HG02759 (cell line): Measurements from ENCODE around the gene MNT.

Source experiments
- ATAC-seq: cut with Tn5 transposase; IDR thresholded peaks from one replicate; pipeline ENCODE4 v1.9.1; 2021; ENCODE audit warnings: mild to moderate bottlenecking, moderate library complexity; ENCODE audit not compliant: unreplicated experiment

The MNT gene

DNA sequence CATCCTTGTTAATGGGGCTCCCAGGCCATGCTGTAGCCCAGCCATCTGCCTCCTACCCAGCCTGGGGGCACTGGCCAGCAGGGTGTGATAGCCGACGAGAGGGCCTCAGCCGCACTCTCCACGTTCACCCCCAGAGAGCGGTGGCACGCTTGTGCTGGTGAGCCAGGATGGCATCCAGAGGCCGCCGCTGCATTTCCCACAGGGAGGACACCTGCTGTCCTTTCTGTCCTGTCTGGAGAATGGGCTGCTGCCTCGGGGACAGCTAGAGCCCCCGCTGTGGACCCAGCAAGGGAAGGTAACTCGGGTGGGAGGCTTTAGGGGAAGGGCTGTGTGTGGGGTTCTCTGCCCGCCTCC, 36.1 kb downstream of the MNT start:
- no peak for ATAC-seq

- no peak for ATAC-seq
These were observed 36.8 kb downstream of the MNT start for GRCh38 chr17:2363851-2364762.

- ATAC-seq, result no peak
These were observed 37.5 kb downstream of the MNT start for GRCh38 chr17:2363318-2363717.

DNA sequence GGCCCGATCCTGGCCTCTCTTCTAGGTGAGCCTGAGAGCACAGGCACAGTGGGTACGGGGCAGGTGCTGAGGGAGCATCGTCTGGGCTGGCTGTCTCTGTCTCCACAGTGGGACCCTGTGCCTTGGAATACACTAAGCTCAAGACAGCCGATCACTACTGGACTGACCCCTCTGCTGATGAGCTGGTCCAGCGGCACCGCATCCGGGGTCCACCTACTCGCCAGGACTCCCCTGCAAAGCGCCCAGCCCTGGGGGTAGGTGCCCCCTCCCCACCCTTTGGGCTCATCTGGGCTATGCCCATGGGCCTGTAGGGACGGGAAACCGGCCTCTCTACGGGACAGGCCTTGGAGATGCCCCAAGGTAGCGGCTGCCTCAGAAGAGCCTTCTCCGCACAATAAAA, 38.0 kb downstream of the MNT start:
- ATAC-seq, result no peak

- ATAC-seq, result no peak
These were observed 38.4 kb downstream of the MNT start for GRCh38 chr17:2362416-2362815.

GRCh38 chr17:2362016-2362415, 38.8 kb downstream of the MNT start:
- ATAC-seq, result no peak

DNA sequence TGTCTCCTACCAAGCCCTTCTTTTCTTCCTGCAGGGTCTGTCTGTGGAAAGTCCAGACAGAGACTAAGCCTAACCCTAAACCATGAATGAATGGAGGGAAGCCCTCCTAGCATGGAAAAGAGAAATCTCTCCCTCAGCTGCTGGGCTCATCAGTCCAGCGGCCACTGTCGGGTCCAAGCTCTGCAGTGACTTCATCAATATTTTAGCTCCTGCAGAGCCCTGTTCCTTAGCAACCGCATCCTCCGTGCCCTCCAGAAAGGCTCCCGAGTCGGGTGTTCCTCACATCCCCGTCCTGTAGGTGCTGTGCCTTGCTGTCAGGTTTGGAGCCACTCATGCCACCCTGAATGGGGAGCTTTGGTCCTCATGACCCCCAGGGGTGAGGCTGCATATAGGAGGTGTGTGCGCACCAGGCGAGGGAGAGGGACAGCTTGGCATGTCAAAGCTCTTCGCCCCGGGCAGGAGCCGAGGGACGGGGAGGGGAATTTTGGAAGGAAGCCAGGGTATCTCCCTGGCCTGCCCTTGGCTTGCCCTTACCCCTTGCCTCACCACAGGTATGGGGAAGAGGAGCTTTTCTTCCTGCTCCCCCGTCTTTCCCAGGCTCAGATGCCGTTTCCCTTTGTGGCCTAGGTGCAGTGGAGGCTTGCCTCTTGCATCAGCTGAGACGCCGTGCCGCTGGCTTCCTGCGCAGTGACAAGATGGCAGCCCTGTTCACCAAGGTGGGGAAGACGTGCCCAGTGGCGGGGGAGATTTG, 39.7 kb downstream of the MNT start:
- no peak for ATAC-seq

DNA sequence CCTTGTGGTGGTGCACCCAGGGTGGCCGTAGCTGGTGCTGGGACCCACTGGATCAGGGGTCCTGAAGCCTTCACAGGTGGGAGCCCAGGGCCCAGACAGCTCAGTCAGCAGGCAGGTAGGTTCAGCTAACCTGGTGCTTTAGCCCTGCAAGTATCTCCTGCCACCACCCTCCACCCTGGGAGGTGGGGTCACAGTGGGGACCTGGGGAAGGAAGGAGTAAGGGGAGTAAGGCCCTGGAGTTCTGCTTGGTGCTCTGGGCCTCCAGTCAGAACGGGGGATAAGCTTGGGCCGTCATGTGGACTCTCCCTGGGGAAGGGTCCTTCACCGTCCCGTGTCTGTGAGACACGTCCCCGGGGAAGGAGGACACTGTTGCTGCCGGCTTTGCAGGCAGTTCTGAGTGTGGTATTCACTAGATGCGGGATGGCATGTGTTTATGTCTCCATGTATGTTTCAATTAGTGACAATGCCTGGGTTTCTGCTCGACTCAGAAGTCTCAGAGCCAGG, 42.9 kb downstream of the MNT start:
- no peak for ATAC-seq

DNA sequence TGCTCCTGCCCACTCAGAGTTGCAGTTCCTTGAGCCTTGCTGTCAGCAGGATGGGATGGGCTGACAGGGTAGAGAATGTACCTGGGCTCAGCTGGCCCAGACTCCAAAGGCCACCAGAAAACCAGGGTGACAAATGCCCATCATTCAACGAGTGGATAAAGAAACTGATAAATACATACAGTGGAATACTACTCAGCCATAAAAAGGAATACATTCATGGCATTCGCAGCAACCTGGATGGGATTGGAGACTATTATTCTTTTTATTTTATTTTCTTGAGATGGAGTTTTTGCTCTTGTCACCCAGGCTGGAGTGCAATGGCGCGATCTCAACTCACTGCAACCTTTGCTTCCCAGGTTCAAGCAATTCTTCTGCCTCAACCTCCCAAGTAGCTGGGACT, 43.6 kb downstream of the MNT start:
- ATAC-seq, result no peak

DNA sequence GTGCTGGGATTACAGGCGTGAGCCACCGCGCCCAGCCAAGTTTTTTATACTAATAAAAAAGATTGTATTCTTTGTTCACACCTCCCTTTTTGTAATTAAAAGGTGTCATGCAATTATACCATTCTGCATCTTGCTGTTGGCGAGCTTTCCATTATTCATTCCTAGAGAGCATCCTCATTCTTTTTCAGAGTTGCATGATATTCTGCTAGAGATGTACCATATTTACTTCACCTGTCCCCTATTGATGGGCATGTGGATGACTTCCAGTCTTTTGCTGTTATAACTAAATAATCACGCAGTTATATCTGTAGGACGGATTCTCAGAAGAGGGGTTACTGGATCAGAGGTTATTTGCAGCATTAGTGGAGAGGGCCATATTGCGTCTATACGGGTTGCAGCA, 46.5 kb downstream of the MNT start:
- no peak for ATAC-seq

DNA sequence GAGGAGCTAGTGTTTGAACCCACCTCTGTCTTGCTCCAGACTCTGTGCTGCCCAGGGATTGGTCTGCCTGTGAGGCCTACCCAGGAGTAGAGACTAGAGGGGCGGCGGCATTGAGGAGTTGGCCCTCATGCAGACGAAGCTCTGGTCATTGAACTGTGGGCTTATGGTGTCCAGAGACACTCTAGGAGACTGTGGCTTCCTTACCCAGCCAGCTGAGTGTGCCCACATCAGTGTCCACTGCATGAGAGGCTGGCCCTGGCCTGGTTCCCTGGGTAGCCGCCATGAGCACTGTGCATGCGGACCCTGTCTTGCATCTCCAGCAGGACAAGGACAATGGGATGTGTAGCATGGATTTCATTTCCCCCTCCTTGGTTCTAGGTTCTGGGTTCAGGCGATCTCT, 49.6 kb downstream of the MNT start:
- ATAC-seq, result no peak

- no peak for ATAC-seq
These were observed 52.8 kb downstream of the MNT start for GRCh38 chr17:2347805-2348685.

DNA sequence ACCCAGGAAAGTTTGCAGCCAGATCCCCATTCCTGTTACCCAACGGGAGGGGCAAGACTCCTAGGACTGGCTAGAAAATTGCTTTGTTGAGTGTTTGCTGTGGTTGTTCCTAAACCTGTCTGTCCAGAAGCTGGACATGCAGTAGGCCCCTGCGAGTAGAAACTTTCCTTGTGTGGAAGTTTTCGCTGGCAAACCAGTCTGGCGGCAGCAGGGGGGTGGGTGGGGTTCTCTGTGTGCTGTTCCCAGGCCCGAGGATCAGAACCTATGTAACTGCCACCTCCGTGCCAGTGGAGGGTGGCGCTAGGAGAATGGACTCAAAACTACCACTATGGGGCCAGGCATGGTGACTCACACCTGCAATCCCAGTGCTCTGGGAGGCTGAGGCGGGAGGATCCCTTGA, 54.4 kb downstream of the MNT start:
- no peak for ATAC-seq

- no peak for ATAC-seq
These were observed 56.3 kb downstream of the MNT start for GRCh38 chr17:2344528-2344927.

- no peak for ATAC-seq
These were observed 57.4 kb downstream of the MNT start for GRCh38 chr17:2343421-2343820.

- no peak for ATAC-seq
These were observed 62.6 kb downstream of the MNT start for GRCh38 chr17:2338315-2338657.

DNA sequence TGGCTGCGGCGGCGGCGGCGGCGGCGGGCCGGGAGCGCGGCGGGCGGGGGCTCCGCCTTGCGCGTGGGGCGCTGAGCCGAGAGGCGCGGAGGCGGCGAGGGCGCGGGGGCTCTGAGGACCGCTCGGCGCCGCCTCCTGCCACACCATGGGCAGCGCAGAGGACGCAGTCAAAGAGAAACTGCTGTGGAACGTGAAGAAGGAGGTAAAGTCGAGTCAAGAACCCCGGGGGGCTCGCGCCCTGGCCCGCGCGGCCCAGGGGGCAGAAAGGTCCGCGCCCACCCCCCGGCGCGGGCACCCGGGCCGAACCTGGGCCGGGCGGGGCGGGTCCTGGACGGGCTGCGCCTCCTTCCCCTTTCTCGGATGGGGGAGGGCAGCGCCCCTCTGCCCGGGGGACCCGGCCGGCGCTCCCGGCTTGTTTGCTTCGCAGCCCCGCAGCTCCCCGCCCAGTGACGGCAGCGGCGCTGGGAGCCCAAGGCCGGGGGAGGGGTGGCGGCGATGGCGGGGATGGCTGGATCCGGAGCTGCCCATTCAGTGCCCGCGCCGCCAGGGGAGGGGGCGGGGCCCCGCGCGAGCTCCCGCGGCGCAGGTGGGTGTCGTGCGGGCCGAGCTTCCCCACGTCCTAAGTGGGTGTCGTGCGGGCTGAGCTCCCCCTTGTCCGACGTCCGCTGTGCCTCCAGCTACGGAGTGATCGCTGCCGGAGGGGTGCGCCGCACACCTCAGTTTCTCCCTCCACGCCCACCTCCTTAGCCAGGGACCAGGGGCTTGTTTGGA, 63.1 kb downstream of the MNT start:
- peak; percentile 26 for ATAC-seq

DNA sequence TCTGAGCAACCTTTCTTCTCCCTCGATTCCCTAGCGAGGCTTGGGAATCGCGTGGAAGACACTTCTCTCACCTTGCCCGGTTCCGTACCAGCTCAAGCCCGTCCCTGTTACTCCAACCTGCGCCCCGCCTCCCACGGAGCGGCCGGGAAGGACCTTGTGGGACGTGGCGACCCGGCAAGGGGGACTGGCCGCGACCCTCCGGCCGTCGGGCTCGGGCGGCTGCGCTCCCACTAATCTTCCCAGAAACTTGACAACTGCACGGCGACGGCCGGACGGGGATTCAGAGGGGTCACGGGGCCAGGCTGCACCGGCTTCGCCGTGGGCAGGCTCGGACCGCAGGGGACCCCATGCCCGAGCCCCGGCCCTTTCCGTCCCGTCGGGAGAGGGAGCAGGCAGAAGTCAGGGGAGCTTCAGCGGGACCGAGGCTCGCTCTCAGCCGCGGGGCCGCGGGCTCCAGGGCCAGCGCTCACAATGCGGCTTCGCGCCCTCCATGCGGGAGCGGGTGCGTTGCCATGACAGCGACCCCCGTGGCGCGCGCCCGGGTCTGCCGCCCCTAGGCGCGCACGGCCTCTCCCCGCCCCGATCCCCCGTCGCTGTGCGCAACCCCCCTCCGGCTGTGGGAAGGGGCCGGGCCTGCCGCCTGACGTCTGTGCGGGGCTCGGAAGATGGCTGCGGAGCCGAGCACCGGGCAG, 63.9 kb downstream of the MNT start, which contains the start of gene SGSM2:
SGSM2 (plus strand) TSS at position 650 of the 692 bp plus-strand sequence. CDS start 188 bp downstream, outside the sequence.
- peak; percentile 45 for ATAC-seq

GRCh38 chr17:2336215-2336851, 64.5 kb downstream of the MNT start, which contains the start of gene TSR1:
TSS of gene TSR1 (minus strand) at chr17:2336457. CDS start at chr17:2336427, 30 bp downstream.
- ATAC-seq, result peak; percentile 81
